IMR-90 (cell line): ENCODE results near the gene WNT7A. TPM values are rescaled to one million over a fixed set of nuclear protein-coding genes. Genes with fewer than 3 reads are reported as not detected.

Source experiments
- ATAC-seq: fragments of 200-7000 bp; cut with Tn5 transposase; 2 replicates; pipeline ENCODE4 v1.9.1; 2020; ENCODE audit warnings: low read depth, mild to moderate bottlenecking, moderate library complexity
- BruUV-seq: library from RNA; stranded (reverse); fragments of 400-500 nt; replicated peaks from 2 replicates; lab custom pipeline; 2021; lab: Mats Ljungman, UMichigan
- CTCF ChIA-PET: fragments of 300-600 bp; formaldehyde crosslinking; extraction: SDS; loops from one replicate; lab custom pipeline; 2021; ENCODE audit warnings: antibody characterized with exemption; lab: Yijun Ruan, JAX
- POLR2A ChIA-PET: fragments of 300-600 bp; sonication (Branson Sonifier 250); formaldehyde crosslinking; loops from one replicate; lab custom pipeline; 2022; ENCODE audit warnings: antibody characterized with exemption; ENCODE audit not compliant: unreplicated experiment; lab: Charles Lee
- DNase-seq: peaks from one replicate; pipeline ENCODE4 v3.0.0; 2013
- H2AFZ ChIP-seq: replicated peaks from 2 replicates; pipeline ENCODE3; 2013; ENCODE audit warnings: low read length, mild to moderate bottlenecking; ENCODE audit not compliant: poor library complexity
- H2AK5ac ChIP-seq: 2 replicates; pipeline ENCODE4 v1.6.1; 2013; ENCODE audit warnings: low read depth, low read length, inconsistent platforms
- H2AK9ac ChIP-seq: replicated peaks from 2 replicates; pipeline ENCODE3; 2013; ENCODE audit warnings: mild to moderate bottlenecking, low read depth, low read length, moderate library complexity; ENCODE audit not compliant: poor library complexity
- H2BK120ac ChIP-seq: 2 replicates; pipeline ENCODE4 v1.6.1; 2013; ENCODE audit warnings: low read depth, low read length, inconsistent platforms
- H2BK15ac ChIP-seq: 3 replicates; pipeline ENCODE4 v1.6.1; 2013; ENCODE audit warnings: low read depth, low read length, inconsistent platforms
- H2BK20ac ChIP-seq: 2 replicates; pipeline ENCODE4 v1.6.1; 2013; ENCODE audit warnings: low read depth, mild to moderate bottlenecking, inconsistent platforms, low read length, moderate library complexity
- H2BK5ac ChIP-seq: 2 replicates; pipeline ENCODE4 v1.6.1; 2013; ENCODE audit warnings: mild to moderate bottlenecking, low read depth, low read length, inconsistent platforms; ENCODE audit not compliant: poor library complexity, severe bottlenecking
- H3K14ac ChIP-seq: replicated peaks from 2 replicates; pipeline ENCODE4 v1.6.1; 2013; ENCODE audit warnings: low read depth, low read length, inconsistent platforms
- H3K18ac ChIP-seq: 2 replicates; pipeline ENCODE4 v1.6.1; 2013; ENCODE audit warnings: low read depth, low read length, control low read depth
- H3K23ac ChIP-seq: 2 replicates; pipeline ENCODE4 v1.6.1; 2013; ENCODE audit warnings: low read depth, low read length, inconsistent platforms
- H3K27ac ChIP-seq: 2 replicates; pipeline ENCODE4 v1.5.1; 2013; ENCODE audit warnings: mild to moderate bottlenecking, control low read depth, low read length; ENCODE audit not compliant: insufficient read depth
- H3K27me3 ChIP-seq: 2 replicates; pipeline ENCODE4 v1.6.1; 2013; ENCODE audit warnings: low read length; ENCODE audit not compliant: control insufficient read depth, insufficient read depth
- H3K36me3 ChIP-seq: 2 replicates; pipeline ENCODE4 v1.6.1; 2013; ENCODE audit warnings: low read length, mixed read lengths; ENCODE audit not compliant: control insufficient read depth, insufficient read depth
- H3K4ac ChIP-seq: 2 replicates; pipeline ENCODE4 v1.6.1; 2013; ENCODE audit warnings: low read depth, low read length, inconsistent platforms
- H3K4me1 ChIP-seq: 2 replicates; pipeline ENCODE4 v1.6.1; 2013; ENCODE audit warnings: low read length, mixed read lengths; ENCODE audit not compliant: control insufficient read depth, insufficient read depth
- H3K4me2 ChIP-seq: 2 replicates; pipeline ENCODE4 v1.6.1; 2013; ENCODE audit warnings: low read depth, mild to moderate bottlenecking, control low read depth, low read length, moderate library complexity
- H3K4me3 ChIP-seq: 2 replicates; pipeline ENCODE4 v1.5.1; 2013; ENCODE audit warnings: low read depth, mild to moderate bottlenecking, control low read depth, low read length, moderate library complexity; ENCODE audit not compliant: insufficient read depth
- H3K56ac ChIP-seq: 2 replicates; pipeline ENCODE4 v1.6.1; 2013; ENCODE audit warnings: low read length, inconsistent platforms; ENCODE audit not compliant: insufficient read depth; ENCODE audit errors: extremely low read depth
- H3K79me1 ChIP-seq, 2 experiments: 2 replicates each; pipeline ENCODE4 v1.6.1; 2013; ENCODE audit warnings: low read length in 2 of 2, inconsistent platforms in 1 of 2, low read depth in 1 of 2
- H3K9ac ChIP-seq: 2 replicates; pipeline ENCODE4 v1.6.1; 2013; ENCODE audit warnings: low read depth, low read length, control low read depth
- H3K9me1 ChIP-seq: 2 replicates; pipeline ENCODE4 v1.6.1; 2013; ENCODE audit warnings: low read length, inconsistent platforms; ENCODE audit not compliant: insufficient read depth
- H3K9me3 ChIP-seq: 2 replicates; pipeline ENCODE4 v1.6.1; 2013; ENCODE audit warnings: low read length; ENCODE audit not compliant: control insufficient read depth, insufficient read depth
- H4K20me1 ChIP-seq: 2 replicates; pipeline ENCODE4 v1.6.1; 2013; ENCODE audit warnings: low read length, inconsistent platforms; ENCODE audit not compliant: insufficient read depth
- H4K5ac ChIP-seq: 2 replicates; pipeline ENCODE4 v1.6.1; 2013; ENCODE audit warnings: mild to moderate bottlenecking, low read depth, low read length, control low read depth
- H4K8ac ChIP-seq, 2 experiments: 2 replicates each; pipeline ENCODE4 v1.6.1; 2013; ENCODE audit warnings: low read depth in 2 of 2, low read length in 2 of 2, control low read depth in 1 of 2, inconsistent platforms in 1 of 2
- H4K91ac ChIP-seq: 2 replicates; pipeline ENCODE4 v1.6.1; 2013; ENCODE audit warnings: low read depth, low read length, inconsistent platforms; ENCODE audit not compliant: insufficient read depth
- CEBPB ChIP-seq: IDR thresholded peaks from 2 replicates; pipeline ENCODE4 v1.6.1; 2012; ENCODE audit warnings: low read depth, low read length, improper control_type of control experiment
- CHD1 ChIP-seq: IDR thresholded peaks from 2 replicates; pipeline ENCODE4 v1.6.1; 2012; ENCODE audit warnings: low read depth, low read length, improper control_type of control experiment
- CTCF ChIP-seq: conservative IDR thresholded peaks from 2 replicates; pipeline ENCODE4 v1.5.1; 2012; ENCODE audit warnings: mild to moderate bottlenecking, low read depth, low read length, improper control_type of control experiment
- FOS ChIP-seq: fragments of 150-350 bp; IDR thresholded peaks from 2 replicates; pipeline ENCODE4 v1.6.1; 2016; ENCODE audit warnings: low read depth, low read length
- MAFK ChIP-seq: IDR thresholded peaks from 2 replicates; pipeline ENCODE4 v1.6.1; 2012; ENCODE audit warnings: low read depth, low read length, improper control_type of control experiment
- MAZ ChIP-seq: IDR thresholded peaks from 2 replicates; pipeline ENCODE4 v1.6.1; 2012; ENCODE audit warnings: low read depth, mild to moderate bottlenecking, low read length, improper control_type of control experiment, moderate library complexity, borderline replicate concordance
- POLR2A ChIP-seq: IDR thresholded peaks from 2 replicates; pipeline ENCODE4 v1.6.1; 2012; ENCODE audit warnings: mild to moderate bottlenecking, low read depth, low read length
- RCOR1 ChIP-seq: IDR thresholded peaks from 2 replicates; pipeline ENCODE4 v1.6.1; 2012; ENCODE audit warnings: mild to moderate bottlenecking, low read length, improper control_type of control experiment; ENCODE audit not compliant: insufficient replicate concordance
- SMC3 ChIP-seq: fragments of 150-350 bp; IDR thresholded peaks from 2 replicates; pipeline ENCODE4 v1.6.1; 2016; ENCODE audit warnings: low read depth, mild to moderate bottlenecking, antibody characterized with exemption, low read length, moderate library complexity
- USF2 ChIP-seq: fragments of 150-350 bp; IDR thresholded peaks from 2 replicates; pipeline ENCODE4 v1.6.1; 2017; ENCODE audit warnings: mild to moderate bottlenecking, antibody characterized with exemption, low read length, low read depth
- WGBS, 2 experiments: methylation state at CpG; one replicate each; pipeline versions ENCODE4 v1.1.5 to v1.1.7; 2013; ENCODE audit warnings: missing lambda C conversion rate in 2 of 2; ENCODE audit not compliant: insufficient read length in 1 of 2; ENCODE audit errors: extremely low coverage in 2 of 2; 5-methylcytosine and 5-hydroxymethylcytosine counted together
- dilution Hi-C: fragments of 300-500 bp; cut with HindIII; formaldehyde crosslinking; loops from one replicate; pipeline ENCODE4 v1.14.3; 2018; ENCODE audit warnings: low sequenced_read_pairs; ENCODE audit not compliant: unreplicated experiment
- in situ Hi-C: fragments of 300-500 bp; cut with MboI; formaldehyde crosslinking; loops from 3 replicates; pipeline ENCODE4 v1.14.3; 2019; ENCODE audit warnings: low sequenced_read_pairs, inconsistent platforms, mixed read lengths
- intact Hi-C: fragments of 100-400 bp; cut with micrococcal nuclease; formaldehyde crosslinking; loops from 2 replicates; pipeline ENCODE4 v1.10.0; 2022
- polyA plus RNA-seq, 3 experiments: library from polyadenylated mRNA; depleted of rRNA; stranded (reverse); fragments of >200 nt; gene quantifications; 2 replicates each; pipeline ENCODE4 v1.2.3, GENCODE V29; 2012; ENCODE audit warnings: low replicate concordance in 1 of 3
- total RNA-seq: library from RNA; depleted of rRNA; stranded (reverse); fragments of >200 nt; gene quantifications from 2 replicates; pipeline ENCODE4 v1.2.3, GENCODE V29; 2012

WNT7A gene
- total and polyA plus RNA-seq, 2 of the 4 experiments (the other 2 are of a cell fraction): not detected

- CTCF ChIA-PET: no interaction called here
- 39% methylated on average over 5 of the region's 13 CpGs; no CpG with 5 or more reads in 1 of the 2 experiments for WGBS, 2 experiments
- no peak overlapping the region for H2BK15ac ChIP-seq
- H3K9ac ChIP-seq: no peak overlapping the region
- no peak overlapping the region for H2AFZ ChIP-seq
- BruUV-seq: no TSS peak
- H3K4me2 ChIP-seq: no peak overlapping the region
- no peak overlapping the region for H3K23ac ChIP-seq
- no peaks in the 10 kb centered on the region for H3K79me1 ChIP-seq
- no peak overlapping the region for H3K56ac ChIP-seq
- no peak overlapping the region for H3K14ac ChIP-seq
- no peak overlapping the region for H3K4me3 ChIP-seq
- H3K4ac ChIP-seq: no peak overlapping the region
- no peak overlapping the region for H2BK20ac ChIP-seq
- no peaks in the 10 kb centered on the region for H3K9me1 ChIP-seq
- no peaks in the 10 kb centered on the region for H3K36me3 ChIP-seq
- H4K91ac ChIP-seq: no peak overlapping the region
- no peak overlapping the region for H4K5ac ChIP-seq
- no peak overlapping the region for H2BK120ac ChIP-seq
- H2AK5ac ChIP-seq: no peak overlapping the region
- intact Hi-C loops (no loop called here), dilution Hi-C loops (no loop called here), in situ Hi-C loops (loop anchor here (10.0 to 25.0 kb wide), 4 partner anchors 222 to 672 kb away; partner anchors contain the start of genes CHCHD4 and HDAC11)
- no peak overlapping the region for H2AK9ac ChIP-seq
- no peak overlapping the region for H2BK5ac ChIP-seq
- peaks cover 9% of the 10 kb centered on the region; the same call in 1 of the 2 replicates for H3K27me3 ChIP-seq
- no peaks in the 10 kb centered on the region for H4K20me1 ChIP-seq
- H3K4me1 ChIP-seq: 0 out of 2 replicates have a peak, but pooled peaks cover 2% of the 10 kb centered on the region
- ATAC-seq: no peak
- TF ChIP-seq MAZ (no peak), USF2 (no peak), CEBPB (no peak), MAFK (no peak), CTCF (no peak), POLR2A (no peak), FOS (no peak), RCOR1 (no peak), CHD1 (no peak), SMC3 (no peak)
- no peak overlapping the region for H4K8ac ChIP-seq
- POLR2A ChIA-PET: no interaction called here
- no peak overlapping the region for H3K27ac ChIP-seq
- no peak overlapping the region for H3K18ac ChIP-seq
- DNase-seq: no peak
- peaks cover 5% of the 10 kb centered on the region; the same call in 1 of the 2 replicates for H3K9me3 ChIP-seq
Measured at GRCh38 chr3:13890377-13891016, 10.6 kb upstream of the WNT7A start.
